HCT116 (cell line): ENCODE results near the gene ATP1B3.

Experiments used
- ATF3 ChIP-seq: IDR thresholded peaks from 2 replicates; pipeline ENCODE4 v1.6.1; 2012
- CEBPB ChIP-seq: IDR thresholded peaks from 2 replicates; pipeline ENCODE4 v1.6.1; 2012; ENCODE audit warnings: low read depth
- CTCF ChIP-seq, 3 experiments: fragments of 200-600 bp in 1 of 3; sonication (generic) in 1 of 3; IDR thresholded peaks in 2 of 3; conservative IDR thresholded peaks in 1 of 3; 2 replicates each; pipeline ENCODE4 v1.5.1; 2012 to 2017; ENCODE audit warnings: low read depth in 2 of 3, low read length in 2 of 3, antibody characterized with exemption in 1 of 3, borderline replicate concordance in 1 of 3, control low read depth in 1 of 3, mild to moderate bottlenecking in 1 of 3, mixed read lengths in 1 of 3, mixed run types in 1 of 3, moderate library complexity in 1 of 3; ENCODE audit not compliant: insufficient read depth in 1 of 3
- EZH2 ChIP-seq: fragments of 200-600 bp; sonication (generic); IDR thresholded peaks from 2 replicates; pipeline ENCODE4 v1.6.1; 2017; ENCODE audit warnings: antibody characterized with exemption, mixed run types
- EZH2phosphoT487 ChIP-seq: fragments of 200-600 bp; IDR thresholded peaks from 2 replicates; pipeline ENCODE4 v1.6.1; 2018; ENCODE audit warnings: antibody characterized with exemption, borderline replicate concordance
- FOSL1 ChIP-seq: IDR thresholded peaks from 2 replicates; pipeline ENCODE4 v1.6.1; 2012; ENCODE audit warnings: low read depth
- JUND ChIP-seq: IDR thresholded peaks from 2 replicates; pipeline ENCODE4 v1.6.1; 2012
- POLR2A ChIP-seq: IDR thresholded peaks from 2 replicates; pipeline ENCODE4 v1.7.0; 2011; ENCODE audit warnings: borderline replicate concordance; ENCODE audit not compliant: insufficient read depth, insufficient read length; ENCODE audit errors: extremely low read depth
- POLR2AphosphoS5 ChIP-seq: IDR thresholded peaks from 2 replicates; pipeline ENCODE4 v1.6.1; 2011; ENCODE audit warnings: mild to moderate bottlenecking, low read depth, low read length, moderate library complexity
- REST ChIP-seq: IDR thresholded peaks from 2 replicates; pipeline ENCODE4 v1.6.1; 2012; ENCODE audit warnings: low read depth
- TCF7L2 ChIP-seq: IDR thresholded peaks from 2 replicates; pipeline ENCODE4 v1.7.0; 2011; ENCODE audit warnings: borderline replicate concordance, inconsistent platforms; ENCODE audit not compliant: insufficient read depth, insufficient read length; ENCODE audit errors: extremely low read depth
- ZBTB33 ChIP-seq: IDR thresholded peaks from 2 replicates; pipeline ENCODE4 v1.6.1; 2011; ENCODE audit warnings: mild to moderate bottlenecking, low read length, moderate library complexity; ENCODE audit not compliant: insufficient replicate concordance; ENCODE audit errors: extremely low read depth

GRCh38 chr3:141969711-141970110, 93.3 kb downstream of the ATP1B3 start:
- TF ChIP-seq CTCF (IDR thresholded peaks at IDR 0.05 in 2 of 3, conservative IDR thresholded peaks at IDR 0.05 in 1 of 3; ENCODE audit: borderline replicate concordance in 1 of 3, insufficient read depth in 1 of 3, low read depth in 2 of 3, low read length in 2 of 3) (no peak), EZH2phosphoT487 (no peak), CEBPB (no peak), ZBTB33 (no peak), JUND (no peak), ATF3 (no peak), POLR2AphosphoS5 (no peak), TCF7L2 (no peak), REST (no peak), POLR2A (no peak), EZH2 (no peak), FOSL1 (no peak)
